Measurements from ENCODE around the gene USP17L30. TPM values are rescaled to one million over a fixed set of nuclear protein-coding genes. Genes with fewer than 3 reads are reported as not detected.
"Not testable (repeated sequence)": the region's sequence is repeated elsewhere in the genome, so short reads cannot be mapped to it uniquely, and the experiment has no call there.

Gene USP17L30
- polyA plus RNA-seq, result not detected
- long read RNA-seq, donor 1, result 0 reads
- long read RNA-seq, donor 2, result 0 reads
- long read RNA-seq, donor 3, result 0 reads
- long read RNA-seq, donor 4, result 0 reads
- long read RNA-seq, donor 5, result 0 reads
- long read RNA-seq, donor 6, result 0 reads
- long read RNA-seq, donor 7, result 0 reads
- long read RNA-seq, donor 8, result 0 reads
- long read RNA-seq, donor 9, result 0 reads
- long read RNA-seq, donor 10, result 0 reads
- long read RNA-seq, donor 11, result 0 reads

DNA sequence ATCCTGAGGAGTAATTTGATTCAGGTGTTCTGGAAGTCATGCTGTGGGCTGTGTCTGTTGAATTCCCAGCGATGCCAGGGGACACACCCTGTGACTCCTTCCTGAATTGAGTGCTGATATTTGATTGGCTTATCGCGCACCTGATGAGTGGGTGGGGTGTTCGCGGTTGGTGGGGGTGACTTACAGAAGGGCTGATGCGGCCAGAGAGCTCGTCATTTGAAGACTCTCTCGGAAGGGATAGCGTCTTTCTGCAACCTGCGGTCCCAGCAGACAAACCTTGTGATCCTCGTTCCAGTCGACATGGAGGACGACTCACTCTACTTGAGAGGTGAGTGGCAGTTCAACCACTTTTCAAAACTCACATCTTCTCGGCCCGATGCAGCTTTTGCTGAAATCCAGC, at the start of gene USP17L30:
Gene USP17L30, plus strand, starts transcription at position 301 of the 400 bp plus-strand sequence. Its CDS starts 0 bp downstream, at position 301.
- H3K4me1 ChIP-seq (ENCODE audit: control insufficient read depth, insufficient read depth, low read length); DNase-seq; H3K4me3 ChIP-seq (ENCODE audit: low read length); H3K9me3 ChIP-seq (ENCODE audit: control insufficient read depth, low read depth, low read length); H3K27ac ChIP-seq (ENCODE audit: low read length); H3K36me3 ChIP-seq (ENCODE audit: control insufficient read depth, insufficient read depth, low read length); H3K27me3 ChIP-seq (ENCODE audit: control insufficient read depth, insufficient read depth, low read length): not testable (repeated sequence)
- WGBS (ENCODE audit: insufficient coverage, low lambda C conversion rate), result no CpG with 5 or more reads among the region's 15 CpGs

GRCh38 chr4:9324191-9324590, 38.7 kb upstream of the USP17L30 start:
- no CpG with 5 or more reads among the region's 13 CpGs for WGBS (ENCODE audit: insufficient coverage, low lambda C conversion rate)
- H3K4me3 ChIP-seq (ENCODE audit: low read length), result not testable (repeated sequence)

GRCh38 chr4:9324865-9325264, 38.1 kb upstream of the USP17L30 start, which contains the start of gene USP17L24:
Gene USP17L24, plus strand, starts transcription at chr4:9325165. Its CDS starts 0 bp downstream, at chr4:9325165.
- not testable (repeated sequence) for H3K9me3 ChIP-seq (ENCODE audit: control insufficient read depth, low read depth, low read length); H3K4me3 ChIP-seq (ENCODE audit: low read length); H3K27me3 ChIP-seq (ENCODE audit: control insufficient read depth, insufficient read depth, low read length); H3K4me1 ChIP-seq (ENCODE audit: control insufficient read depth, insufficient read depth, low read length); H3K36me3 ChIP-seq (ENCODE audit: control insufficient read depth, insufficient read depth, low read length); H3K27ac ChIP-seq (ENCODE audit: low read length); DNase-seq
- WGBS (ENCODE audit: insufficient coverage, low lambda C conversion rate), result no CpG with 5 or more reads among the region's 15 CpGs

More at GRCh38 chr4:9324191-9324590, 38.7 kb upstream of the USP17L30 start:
- not testable (repeated sequence) for DNase-seq; H3K36me3 ChIP-seq (ENCODE audit: control insufficient read depth, insufficient read depth, low read length); H3K4me1 ChIP-seq (ENCODE audit: control insufficient read depth, insufficient read depth, low read length); H3K27me3 ChIP-seq (ENCODE audit: control insufficient read depth, insufficient read depth, low read length); H3K9me3 ChIP-seq (ENCODE audit: control insufficient read depth, low read depth, low read length); H3K27ac ChIP-seq (ENCODE audit: low read length)

DNA sequence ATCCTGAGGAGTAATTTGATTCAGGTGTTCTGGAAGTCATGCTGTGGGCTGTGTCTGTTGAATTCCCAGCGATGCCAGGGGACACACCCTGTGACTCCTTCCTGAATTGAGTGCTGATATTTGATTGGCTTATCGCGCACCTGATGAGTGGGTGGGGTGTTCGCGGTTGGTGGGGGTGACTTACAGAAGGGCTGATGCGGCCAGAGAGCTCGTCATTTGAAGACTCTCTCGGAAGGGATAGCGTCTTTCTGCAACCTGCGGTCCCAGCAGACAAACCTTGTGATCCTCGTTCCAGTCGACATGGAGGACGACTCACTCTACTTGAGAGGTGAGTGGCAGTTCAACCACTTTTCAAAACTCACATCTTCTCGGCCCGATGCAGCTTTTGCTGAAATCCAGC, 33.3 kb upstream of the USP17L30 start, which contains the start of gene USP17L25:
Gene USP17L25, plus strand, starts transcription at position 301 of the 400 bp plus-strand sequence. Its CDS starts 0 bp downstream, at position 301.
- H3K9me3 ChIP-seq (ENCODE audit: control insufficient read depth, low read depth, low read length); H3K36me3 ChIP-seq (ENCODE audit: control insufficient read depth, insufficient read depth, low read length); H3K27ac ChIP-seq (ENCODE audit: low read length); H3K4me1 ChIP-seq (ENCODE audit: control insufficient read depth, insufficient read depth, low read length); DNase-seq; H3K27me3 ChIP-seq (ENCODE audit: control insufficient read depth, insufficient read depth, low read length); H3K4me3 ChIP-seq (ENCODE audit: low read length): not testable (repeated sequence)
- WGBS (ENCODE audit: insufficient coverage, low lambda C conversion rate), result no CpG with 5 or more reads among the region's 15 CpGs

- no CpG with 5 or more reads among the region's 15 CpGs for WGBS (ENCODE audit: insufficient coverage, low lambda C conversion rate)
Measured at GRCh38 chr4:9334358-9334757, 28.6 kb upstream of the USP17L30 start, which contains the start of gene USP17L26. Gene USP17L26, plus strand, starts transcription at chr4:9334658. Its CDS starts 0 bp downstream, at chr4:9334658.

GRCh38 chr4:9339103-9339502, 23.8 kb upstream of the USP17L30 start, which contains the start of gene USP17L5:
Gene USP17L5, plus strand, starts transcription at chr4:9339403. Its CDS starts 0 bp downstream, at chr4:9339403.
- H3K4me3 ChIP-seq (ENCODE audit: low read length); DNase-seq; H3K36me3 ChIP-seq (ENCODE audit: control insufficient read depth, insufficient read depth, low read length); H3K4me1 ChIP-seq (ENCODE audit: control insufficient read depth, insufficient read depth, low read length); H3K9me3 ChIP-seq (ENCODE audit: control insufficient read depth, low read depth, low read length); H3K27me3 ChIP-seq (ENCODE audit: control insufficient read depth, insufficient read depth, low read length); H3K27ac ChIP-seq (ENCODE audit: low read length): not testable (repeated sequence)
- no CpG with 5 or more reads among the region's 15 CpGs for WGBS (ENCODE audit: insufficient coverage, low lambda C conversion rate)

More at GRCh38 chr4:9334358-9334757, 28.6 kb upstream of the USP17L30 start, which contains the start of gene USP17L26:
- not testable (repeated sequence) for H3K27me3 ChIP-seq (ENCODE audit: control insufficient read depth, insufficient read depth, low read length); H3K27ac ChIP-seq (ENCODE audit: low read length); DNase-seq; H3K4me1 ChIP-seq (ENCODE audit: control insufficient read depth, insufficient read depth, low read length); H3K9me3 ChIP-seq (ENCODE audit: control insufficient read depth, low read depth, low read length); H3K36me3 ChIP-seq (ENCODE audit: control insufficient read depth, insufficient read depth, low read length); H3K4me3 ChIP-seq (ENCODE audit: low read length)

DNA sequence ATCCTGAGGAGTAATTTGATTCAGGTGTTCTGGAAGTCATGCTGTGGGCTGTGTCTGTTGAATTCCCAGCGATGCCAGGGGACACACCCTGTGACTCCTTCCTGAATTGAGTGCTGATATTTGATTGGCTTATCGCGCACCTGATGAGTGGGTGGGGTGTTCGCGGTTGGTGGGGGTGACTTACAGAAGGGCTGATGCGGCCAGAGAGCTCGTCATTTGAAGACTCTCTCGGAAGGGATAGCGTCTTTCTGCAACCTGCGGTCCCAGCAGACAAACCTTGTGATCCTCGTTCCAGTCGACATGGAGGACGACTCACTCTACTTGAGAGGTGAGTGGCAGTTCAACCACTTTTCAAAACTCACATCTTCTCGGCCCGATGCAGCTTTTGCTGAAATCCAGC, 19.1 kb upstream of the USP17L30 start, which contains the start of gene USP17L27:
Gene USP17L27, plus strand, starts transcription at position 301 of the 400 bp plus-strand sequence. Its CDS starts 0 bp downstream, at position 301.
- H3K27ac ChIP-seq (ENCODE audit: low read length); H3K36me3 ChIP-seq (ENCODE audit: control insufficient read depth, insufficient read depth, low read length); H3K4me1 ChIP-seq (ENCODE audit: control insufficient read depth, insufficient read depth, low read length); DNase-seq; H3K27me3 ChIP-seq (ENCODE audit: control insufficient read depth, insufficient read depth, low read length); H3K4me3 ChIP-seq (ENCODE audit: low read length); H3K9me3 ChIP-seq (ENCODE audit: control insufficient read depth, low read depth, low read length): not testable (repeated sequence)
- no CpG with 5 or more reads among the region's 15 CpGs for WGBS (ENCODE audit: insufficient coverage, low lambda C conversion rate)

GRCh38 chr4:9348593-9348992, 14.3 kb upstream of the USP17L30 start, which contains the start of gene USP17L28:
Gene USP17L28, plus strand, starts transcription at chr4:9348893. Its CDS starts 0 bp downstream, at chr4:9348893.
- not testable (repeated sequence) for H3K4me3 ChIP-seq (ENCODE audit: low read length); H3K4me1 ChIP-seq (ENCODE audit: control insufficient read depth, insufficient read depth, low read length); H3K36me3 ChIP-seq (ENCODE audit: control insufficient read depth, insufficient read depth, low read length); H3K9me3 ChIP-seq (ENCODE audit: control insufficient read depth, low read depth, low read length); H3K27ac ChIP-seq (ENCODE audit: low read length); DNase-seq; H3K27me3 ChIP-seq (ENCODE audit: control insufficient read depth, insufficient read depth, low read length)
- WGBS (ENCODE audit: insufficient coverage, low lambda C conversion rate), result no CpG with 5 or more reads among the region's 15 CpGs

- WGBS (ENCODE audit: insufficient coverage, low lambda C conversion rate), result no CpG with 5 or more reads among the region's 18 CpGs
- not testable (repeated sequence) for DNase-seq; H3K27me3 ChIP-seq (ENCODE audit: control insufficient read depth, insufficient read depth, low read length); H3K36me3 ChIP-seq (ENCODE audit: control insufficient read depth, insufficient read depth, low read length); H3K4me1 ChIP-seq (ENCODE audit: control insufficient read depth, insufficient read depth, low read length); H3K9me3 ChIP-seq (ENCODE audit: control insufficient read depth, low read depth, low read length); H3K27ac ChIP-seq (ENCODE audit: low read length); H3K4me3 ChIP-seq (ENCODE audit: low read length)
Measured at GRCh38 chr4:9350866-9351265, 12.1 kb upstream of the USP17L30 start.

GRCh38 chr4:9353338-9353737, 9.6 kb upstream of the USP17L30 start, which contains the start of gene USP17L29:
Gene USP17L29, plus strand, starts transcription at chr4:9353638. Its CDS starts 0 bp downstream, at chr4:9353638.
- not testable (repeated sequence) for H3K27me3 ChIP-seq (ENCODE audit: control insufficient read depth, insufficient read depth, low read length); DNase-seq; H3K4me3 ChIP-seq (ENCODE audit: low read length); H3K36me3 ChIP-seq (ENCODE audit: control insufficient read depth, insufficient read depth, low read length); H3K4me1 ChIP-seq (ENCODE audit: control insufficient read depth, insufficient read depth, low read length); H3K27ac ChIP-seq (ENCODE audit: low read length); H3K9me3 ChIP-seq (ENCODE audit: control insufficient read depth, low read depth, low read length)
- WGBS (ENCODE audit: insufficient coverage, low lambda C conversion rate), result no CpG with 5 or more reads among the region's 15 CpGs

Data from large intestine (tissue), 12 donors.